Type B pancreatic cell (in vitro differentiated cells): Measurements from ENCODE around the gene AMPH. TPM values are rescaled to one million over a fixed set of nuclear protein-coding genes. Genes with fewer than 3 reads are reported as not detected.

Experiments
- DNase-seq: peaks from one replicate; pipeline ENCODE4 v3.0.0; 2021; ENCODE audit warnings: mixed read lengths; ENCODE audit not compliant: unreplicated experiment; ENCODE audit errors: extremely low spot score
- H3K27ac Mint-ChIP-seq: 2 replicates; pipeline ENCODE4 v1.8.0; 2021; ENCODE audit warnings: mild to moderate bottlenecking, mixed read lengths
- H3K27me3 Mint-ChIP-seq: 2 replicates; pipeline ENCODE4 v1.8.0; 2021; ENCODE audit warnings: mixed read lengths
- H3K36me3 Mint-ChIP-seq: 2 replicates; pipeline ENCODE4 v1.8.0; 2021; ENCODE audit warnings: mixed read lengths
- H3K4me1 Mint-ChIP-seq: one replicate; pipeline ENCODE4 v1.8.0; 2021; ENCODE audit warnings: mixed read lengths; ENCODE audit not compliant: unreplicated experiment
- H3K4me3 Mint-ChIP-seq: 2 replicates; pipeline ENCODE4 v1.8.0; 2021; ENCODE audit warnings: mild to moderate bottlenecking, mixed read lengths
- H3K9me3 Mint-ChIP-seq: 2 replicates; pipeline ENCODE4 v1.8.0; 2021; ENCODE audit warnings: mixed read lengths
- CTCF ChIP-seq: fragments of 200-600 bp; sonication (generic); conservative IDR thresholded peaks from 2 replicates; pipeline ENCODE4 v1.5.0; 2021; ENCODE audit warnings: antibody characterized with exemption, mild to moderate bottlenecking
- total RNA-seq: library from RNA; stranded (reverse); gene quantifications from 2 replicates; pipeline ENCODE4 v1.2.1, GENCODE V29; 2021; ENCODE audit warnings: low replicate concordance

The AMPH gene
- total RNA-seq, 1 donor from 2014 or later: 19.9 TPM

- Mint-ChIP-seq H3K27me3 (no peaks in the 10 kb centered on the region), H3K9me3 (no peaks in the 10 kb centered on the region), H3K4me1 (no peaks in the 10 kb centered on the region), H3K27ac (no peak overlapping the region), H3K36me3 (no peaks in the 10 kb centered on the region), H3K4me3 (no peak overlapping the region)
- TF ChIP-seq CTCF: no peak
- no peak for DNase-seq
Measured at GRCh38 chr7:38477333-38477732, 153.8 kb downstream of the AMPH start.

DNA sequence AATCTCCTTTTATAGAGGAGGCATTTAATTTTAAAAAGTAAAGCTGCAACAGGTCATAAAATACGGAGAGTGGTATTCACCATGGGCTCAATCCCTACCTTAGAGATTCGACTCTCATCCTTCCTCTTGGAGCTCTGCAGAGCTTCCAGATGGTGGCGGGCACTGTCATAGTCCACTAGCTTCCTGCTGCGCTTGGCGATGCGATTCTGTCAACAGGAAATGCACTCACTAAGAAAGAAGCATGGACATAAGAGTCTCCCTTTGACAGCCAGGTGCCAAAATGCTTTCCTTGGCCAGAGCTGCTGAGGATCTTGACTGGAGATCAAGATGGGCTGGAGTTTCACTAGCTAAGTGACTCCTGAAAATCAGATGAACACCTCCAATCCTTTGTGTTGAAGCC lies 154.4 kb downstream of the AMPH start:
- H3K27me3 Mint-ChIP-seq: no peaks in the 10 kb centered on the region
- no peak overlapping the region for H3K27ac Mint-ChIP-seq
- H3K4me1 Mint-ChIP-seq: no peaks in the 10 kb centered on the region
- no peak overlapping the region for H3K4me3 Mint-ChIP-seq
- H3K36me3 Mint-ChIP-seq: no peaks in the 10 kb centered on the region
- no peaks in the 10 kb centered on the region for H3K9me3 Mint-ChIP-seq
- TF ChIP-seq CTCF: no peak
- no peak for DNase-seq

GRCh38 chr7:38465956-38466355 lies 165.2 kb downstream of the AMPH start:
- DNase-seq: no peak
- no peak overlapping the region for H3K4me3 Mint-ChIP-seq
- H3K4me1 Mint-ChIP-seq: no peaks in the 10 kb centered on the region
- H3K36me3 Mint-ChIP-seq: no peaks in the 10 kb centered on the region
- no peak for TF ChIP-seq CTCF
- H3K27me3 Mint-ChIP-seq: no peaks in the 10 kb centered on the region
- no peaks in the 10 kb centered on the region for H3K9me3 Mint-ChIP-seq
- no peak overlapping the region for H3K27ac Mint-ChIP-seq

- H3K9me3 Mint-ChIP-seq: no peaks in the 10 kb centered on the region
- H3K27ac Mint-ChIP-seq: no peak overlapping the region
- DNase-seq: no peak
- H3K4me3 Mint-ChIP-seq: no peak overlapping the region
- no peaks in the 10 kb centered on the region for H3K27me3 Mint-ChIP-seq
- no peaks in the 10 kb centered on the region for H3K4me1 Mint-ChIP-seq
- no peak for TF ChIP-seq CTCF
- H3K36me3 Mint-ChIP-seq: no peaks in the 10 kb centered on the region
Measured at GRCh38 chr7:38463277-38464225, 167.6 kb downstream of the AMPH start.

- no peaks in the 10 kb centered on the region for H3K9me3 Mint-ChIP-seq
- no peak overlapping the region for H3K4me3 Mint-ChIP-seq
- no peak for TF ChIP-seq CTCF
- DNase-seq: no peak
- no peaks in the 10 kb centered on the region for H3K4me1 Mint-ChIP-seq
- H3K36me3 Mint-ChIP-seq: no peaks in the 10 kb centered on the region
- H3K27ac Mint-ChIP-seq: no peak overlapping the region
- H3K27me3 Mint-ChIP-seq: no peaks in the 10 kb centered on the region
Measured at GRCh38 chr7:38462819-38463218, 168.4 kb downstream of the AMPH start.
